Measurements from ENCODE around the gene ZHX3.

GRCh38 chr20:41320976-41321375 lies 3.4 kb upstream of the ZHX3 start:
- TF ChIP-seq CTCF (IDR thresholded peaks at IDR 0.05; ENCODE audit: low read depth, low read length, poor library complexity, severe bottlenecking): no peak
- no peak for TF ChIP-seq EZH2phosphoT487 (IDR thresholded peaks at IDR 0.05; ENCODE audit: borderline replicate concordance, low read length)

Measured in DOHH2 (cell line).